GM19438 (cell line): ENCODE results near the gene NLGN2.

Source experiments
- ATAC-seq: cut with Tn5 transposase; IDR thresholded peaks from one replicate; pipeline ENCODE4 v1.9.1; 2021; ENCODE audit warnings: low read depth; ENCODE audit not compliant: unreplicated experiment

The NLGN2 gene

GRCh38 chr17:7460850-7461660 lies 53.4 kb downstream of the NLGN2 start:
- no peak for ATAC-seq

DNA sequence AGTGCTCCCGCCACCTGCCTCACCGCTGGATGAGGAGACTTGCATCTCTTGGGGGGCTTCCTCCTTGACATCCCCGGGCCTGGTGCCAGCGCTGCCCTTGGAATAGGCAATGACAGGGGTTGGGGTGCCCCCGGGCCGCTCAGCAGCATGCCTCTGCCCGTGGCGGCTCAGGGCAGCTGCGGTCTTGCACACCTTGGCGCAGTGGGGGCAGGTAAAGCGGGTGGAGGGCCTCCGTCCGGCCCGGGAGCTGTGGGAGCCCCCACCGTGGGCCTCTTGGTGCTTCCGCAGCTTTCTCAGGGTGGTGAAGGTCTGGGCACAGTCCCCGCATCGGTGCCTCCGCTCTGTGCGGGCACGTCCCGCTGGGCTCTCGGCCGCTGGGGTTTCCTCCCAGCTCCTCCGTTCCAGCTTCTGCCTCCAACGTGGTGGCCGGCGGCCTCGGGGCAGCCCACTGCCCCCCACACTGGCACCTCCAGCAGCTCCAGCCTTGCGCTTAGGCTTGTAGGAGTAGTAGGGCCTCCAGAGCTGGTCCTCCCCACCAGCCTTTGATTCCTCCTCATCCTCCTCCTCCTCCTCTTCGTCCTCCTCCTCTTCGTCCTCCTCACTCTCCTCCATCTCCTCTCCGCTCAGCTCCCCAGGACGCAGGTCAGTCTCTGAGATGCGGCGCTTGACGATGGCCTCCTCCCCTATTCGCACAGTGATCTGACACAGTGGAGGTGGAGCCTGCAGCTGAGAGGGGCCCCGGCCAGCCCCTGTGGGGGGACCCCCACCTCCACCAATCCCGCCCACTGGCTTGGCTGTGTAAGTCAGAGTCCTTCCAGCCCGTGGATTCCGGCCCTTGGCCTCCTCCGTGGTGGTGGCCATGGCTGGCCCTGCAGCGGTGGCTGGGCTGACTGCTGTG lies 55.1 kb downstream of the NLGN2 start:
- no peak for ATAC-seq

GRCh38 chr17:7463372-7463846 lies 55.8 kb downstream of the NLGN2 start:
- no peak for ATAC-seq

- ATAC-seq: no peak
Measured at GRCh38 chr17:7464081-7464480, 56.4 kb downstream of the NLGN2 start.

GRCh38 chr17:7465597-7466275 lies 58.1 kb downstream of the NLGN2 start:
- no peak for ATAC-seq

DNA sequence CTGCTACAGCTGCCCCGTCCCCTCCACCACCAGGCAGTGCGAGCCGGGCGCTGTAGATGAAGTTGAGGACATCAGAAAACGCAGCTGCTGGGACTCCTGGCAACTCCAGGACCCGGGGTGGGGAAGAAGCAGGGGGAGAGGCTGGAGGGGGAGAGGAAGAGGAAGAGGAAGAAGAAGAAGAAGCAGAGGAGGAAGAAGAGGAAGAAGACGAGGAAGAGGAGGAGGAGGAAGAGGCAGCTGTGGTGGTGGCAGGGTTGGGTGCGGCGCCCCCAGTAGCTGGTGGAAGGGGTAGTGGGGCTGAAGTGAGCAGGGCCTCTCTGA lies 58.6 kb downstream of the NLGN2 start:
- no peak for ATAC-seq

GRCh38 chr17:7466639-7467341 lies 59.1 kb downstream of the NLGN2 start:
- ATAC-seq: no peak

DNA sequence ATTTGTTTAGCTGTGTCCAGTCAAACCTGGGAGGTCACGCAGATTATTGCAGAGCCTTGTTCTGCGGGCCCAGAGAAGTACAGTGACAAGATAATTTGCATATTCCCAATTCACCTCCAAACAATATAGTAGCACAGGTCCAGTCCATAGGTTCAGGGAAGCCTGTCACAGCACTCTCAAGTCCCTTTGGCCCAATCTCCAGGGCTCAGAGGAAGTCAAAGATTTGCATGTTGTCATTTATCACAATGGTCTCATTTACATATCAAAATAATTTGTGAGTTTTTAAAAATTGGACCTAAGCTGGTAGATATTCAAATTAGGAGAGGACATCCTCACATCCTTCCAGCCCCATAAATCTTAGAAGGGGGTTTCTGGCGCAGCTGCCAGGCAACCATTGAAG lies 59.9 kb downstream of the NLGN2 start:
- no peak for ATAC-seq

DNA sequence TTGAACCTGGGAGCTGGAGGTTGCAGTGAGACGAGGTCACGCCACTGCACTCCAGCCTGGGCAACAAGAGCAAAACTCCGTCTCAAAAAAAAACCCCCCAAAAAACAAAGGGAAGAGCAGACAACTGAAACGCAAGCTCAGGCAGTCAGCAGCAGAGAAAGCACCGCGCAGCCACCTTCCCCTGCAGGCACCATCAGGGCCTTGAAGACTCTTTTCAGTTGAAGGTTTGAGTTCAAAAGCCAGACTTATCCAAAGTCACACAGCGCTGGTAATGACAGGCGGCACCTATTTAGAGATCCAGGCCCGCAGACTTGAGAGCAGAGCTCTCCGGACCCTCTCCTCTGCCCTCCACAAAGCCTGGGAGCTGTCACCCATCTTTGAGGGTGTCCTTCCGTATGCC lies 60.6 kb downstream of the NLGN2 start:
- no peak for ATAC-seq

- ATAC-seq: no peak
Measured at GRCh38 chr17:7468804-7469389, 61.3 kb downstream of the NLGN2 start.
